Activated T-helper 9 cell treated with anti-CD3 and anti-CD28 coated beads, Interleukin-2, amount 50 U/mL, for 16 hours (primary cell): ENCODE results near the gene MYH7.

Experiments
- DNase-seq: peaks from one replicate; pipeline ENCODE4 v3.0.0-alpha.2; 2020; ENCODE audit warnings: low read depth

The MYH7 gene

DNA sequence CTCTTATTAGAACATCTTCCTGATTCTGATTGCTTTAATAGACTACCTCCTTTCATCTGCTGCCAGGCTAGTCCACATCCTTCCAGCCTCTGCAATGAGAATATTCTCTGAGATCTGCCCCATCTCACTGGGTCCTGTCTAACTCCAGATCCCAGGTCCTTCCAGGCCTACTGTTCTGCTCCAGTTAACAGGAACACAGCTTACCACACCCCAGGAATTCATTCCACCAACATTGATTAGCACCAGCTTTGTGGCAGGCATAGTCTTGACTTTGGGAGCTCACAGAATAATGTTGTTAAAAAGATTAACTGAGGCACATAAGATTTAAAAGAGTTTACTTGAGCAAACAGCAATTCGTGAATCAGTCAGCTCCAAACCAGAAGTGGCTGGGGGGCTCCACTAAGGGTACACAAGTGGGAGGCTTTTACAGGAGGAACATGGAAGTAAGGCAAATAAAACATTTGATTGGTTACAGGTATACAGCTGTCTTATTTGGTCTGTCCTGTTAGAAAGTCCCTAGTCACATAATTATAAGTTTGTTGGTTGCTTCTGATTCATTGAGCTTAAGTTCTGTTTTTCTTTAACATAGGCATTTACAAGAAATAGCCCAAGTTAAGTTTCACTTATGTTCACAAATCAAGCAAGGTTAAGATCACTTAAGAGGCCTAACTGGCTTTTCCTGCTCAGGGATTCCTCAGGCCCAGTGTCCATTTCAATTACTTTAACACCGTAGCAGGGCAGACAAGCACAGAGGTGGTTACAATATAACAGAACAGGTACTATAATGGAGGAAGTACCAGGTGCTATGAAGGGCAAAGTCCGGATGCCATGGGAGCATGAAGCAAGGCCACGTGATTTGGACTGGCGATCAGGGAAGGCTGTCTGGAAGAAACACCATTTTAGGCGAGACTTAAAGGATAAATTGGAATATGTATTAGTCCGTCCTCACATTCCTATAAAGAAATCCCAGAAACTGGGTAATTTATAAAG lies 12.2 kb upstream of the MYH7 start:
- no peak for DNase-seq

- DNase-seq: no peak
These were observed 10.9 kb upstream of the MYH7 start for GRCh38 chr14:23446291-23446851.

DNA sequence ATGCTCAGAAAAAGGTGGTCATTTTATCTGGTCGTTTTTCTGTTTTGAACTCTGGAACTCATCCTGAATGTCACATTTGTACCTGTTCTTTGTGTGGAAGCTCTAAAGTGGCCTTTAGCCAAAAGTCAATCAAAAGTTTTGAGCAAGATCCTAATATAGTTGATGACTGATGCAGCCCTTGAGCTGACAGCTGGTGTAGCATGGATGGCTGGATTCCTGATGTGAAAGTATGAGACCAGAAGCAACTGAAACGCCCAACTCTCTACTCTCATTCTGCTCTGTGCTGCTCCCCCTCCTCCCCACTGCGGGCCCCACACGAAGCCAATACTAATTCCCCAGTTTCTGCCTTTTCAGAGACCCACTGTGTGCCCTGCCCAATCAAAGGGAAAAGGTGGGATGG lies 10.3 kb upstream of the MYH7 start:
- no peak for DNase-seq

DNA sequence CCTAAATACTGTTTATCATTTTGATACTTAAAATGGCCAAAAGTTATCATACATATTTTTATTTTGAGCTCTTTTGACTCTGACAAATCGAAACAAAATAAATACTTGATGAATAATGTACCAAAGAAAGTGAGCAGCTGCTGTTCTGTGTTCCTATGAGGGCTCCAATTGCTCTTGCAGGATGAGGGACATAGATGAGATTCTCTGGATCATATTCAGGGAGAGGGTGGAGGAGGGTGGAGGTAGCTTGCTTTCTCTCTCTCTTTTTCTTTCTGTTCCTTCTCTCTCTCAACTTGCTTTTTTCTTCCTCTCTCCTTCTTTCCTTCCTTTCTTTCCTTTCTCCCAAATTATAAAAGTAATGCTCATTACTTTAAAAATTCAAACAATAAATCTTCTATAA lies 8.9 kb upstream of the MYH7 start:
- DNase-seq: no peak

- DNase-seq: no peak
These were observed 8.4 kb upstream of the MYH7 start for GRCh38 chr14:23443881-23444280.

DNA sequence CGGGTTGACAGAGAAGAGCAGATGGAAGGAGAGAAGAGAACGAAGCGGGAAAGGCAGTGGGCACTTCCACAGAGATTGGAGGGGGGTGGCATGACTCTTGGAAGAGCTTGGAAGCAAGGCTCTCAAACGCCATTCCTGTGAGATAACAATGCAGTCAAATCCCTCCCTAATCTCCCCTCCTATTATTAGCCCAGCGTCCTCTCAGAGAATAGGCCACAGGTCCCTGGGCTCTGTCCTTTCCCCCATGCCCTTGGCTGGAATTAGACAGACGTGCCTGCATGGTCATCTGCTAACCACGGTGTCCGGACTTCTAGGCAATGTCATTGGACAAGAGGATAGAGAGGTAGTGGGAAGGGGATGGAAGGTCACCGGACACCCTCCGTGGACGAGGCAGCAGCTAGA lies 8.0 kb upstream of the MYH7 start:
- no peak for DNase-seq

DNA sequence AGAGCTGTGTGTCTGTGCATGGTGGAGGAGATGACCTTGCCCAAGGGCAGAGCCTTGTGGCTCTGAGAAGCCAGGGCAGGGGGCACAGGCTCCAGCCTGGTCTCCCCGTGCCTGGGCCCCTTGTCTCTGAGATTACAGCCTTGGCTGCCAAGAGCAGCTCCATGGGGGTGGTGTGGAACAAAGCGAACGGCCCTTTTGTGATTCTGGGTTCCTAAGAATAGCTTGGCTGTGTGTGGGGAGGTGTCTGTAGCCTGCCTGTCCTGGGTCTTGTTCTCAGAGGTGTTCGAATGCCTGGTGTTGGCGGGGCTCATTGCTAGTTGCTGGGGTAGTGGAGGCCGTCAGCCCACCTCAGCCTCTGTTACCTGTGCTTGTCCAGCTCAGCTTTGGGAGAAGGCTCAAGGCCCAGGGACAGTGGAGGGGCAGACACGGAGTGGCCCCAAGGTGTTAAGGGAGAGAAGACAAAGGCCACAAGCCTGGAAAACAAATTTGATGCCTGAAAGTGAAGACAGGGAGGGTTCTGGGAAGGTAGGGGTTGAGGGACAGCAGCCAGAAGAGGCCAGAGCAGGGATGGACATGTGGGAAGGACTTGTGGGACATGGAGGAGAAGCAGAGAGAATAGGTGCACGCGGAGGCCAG lies 7.4 kb upstream of the MYH7 start:
- DNase-seq: no peak

- DNase-seq: no peak
These were observed 5.6 kb upstream of the MYH7 start for GRCh38 chr14:23441076-23441475.

DNA sequence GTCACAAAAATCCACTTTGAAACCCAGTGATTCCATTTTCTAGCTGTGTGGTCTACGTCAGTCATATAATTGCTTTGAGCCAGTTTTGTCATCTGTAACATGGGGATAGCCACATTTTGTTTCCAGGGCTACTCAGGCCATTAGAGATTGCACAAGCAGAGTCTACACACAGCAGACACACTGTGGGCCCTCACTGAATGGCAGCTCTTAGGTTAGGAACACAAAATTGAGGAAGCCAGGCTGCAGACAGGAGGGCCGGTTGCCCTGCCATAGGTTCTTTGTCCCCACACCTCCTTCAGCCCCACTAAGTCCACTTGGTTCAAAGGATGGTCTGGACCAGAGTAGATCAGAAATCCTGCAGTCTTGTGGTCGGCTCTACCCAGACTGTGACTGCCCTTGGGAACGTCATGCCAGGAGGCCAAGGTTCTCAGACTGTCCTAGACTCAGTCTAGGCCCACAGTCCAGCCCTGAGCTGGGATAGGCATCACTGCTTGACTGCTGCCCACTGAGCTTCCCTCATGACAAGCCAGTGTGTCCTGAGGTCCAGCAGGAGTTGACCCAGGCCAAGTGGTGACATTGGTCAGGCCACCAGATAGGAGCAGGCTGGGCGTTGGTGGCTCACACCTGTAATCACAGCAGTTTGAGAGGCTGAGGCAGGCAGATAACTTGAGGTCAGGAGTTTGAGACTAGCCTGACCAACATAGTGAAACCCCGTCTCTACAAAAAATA lies 3.8 kb upstream of the MYH7 start:
- DNase-seq: no peak

GRCh38 chr14:23438101-23438971 lies 2.9 kb upstream of the MYH7 start:
- no peak for DNase-seq

GRCh38 chr14:23437133-23438100 lies 2.0 kb upstream of the MYH7 start:
- DNase-seq: no peak

DNA sequence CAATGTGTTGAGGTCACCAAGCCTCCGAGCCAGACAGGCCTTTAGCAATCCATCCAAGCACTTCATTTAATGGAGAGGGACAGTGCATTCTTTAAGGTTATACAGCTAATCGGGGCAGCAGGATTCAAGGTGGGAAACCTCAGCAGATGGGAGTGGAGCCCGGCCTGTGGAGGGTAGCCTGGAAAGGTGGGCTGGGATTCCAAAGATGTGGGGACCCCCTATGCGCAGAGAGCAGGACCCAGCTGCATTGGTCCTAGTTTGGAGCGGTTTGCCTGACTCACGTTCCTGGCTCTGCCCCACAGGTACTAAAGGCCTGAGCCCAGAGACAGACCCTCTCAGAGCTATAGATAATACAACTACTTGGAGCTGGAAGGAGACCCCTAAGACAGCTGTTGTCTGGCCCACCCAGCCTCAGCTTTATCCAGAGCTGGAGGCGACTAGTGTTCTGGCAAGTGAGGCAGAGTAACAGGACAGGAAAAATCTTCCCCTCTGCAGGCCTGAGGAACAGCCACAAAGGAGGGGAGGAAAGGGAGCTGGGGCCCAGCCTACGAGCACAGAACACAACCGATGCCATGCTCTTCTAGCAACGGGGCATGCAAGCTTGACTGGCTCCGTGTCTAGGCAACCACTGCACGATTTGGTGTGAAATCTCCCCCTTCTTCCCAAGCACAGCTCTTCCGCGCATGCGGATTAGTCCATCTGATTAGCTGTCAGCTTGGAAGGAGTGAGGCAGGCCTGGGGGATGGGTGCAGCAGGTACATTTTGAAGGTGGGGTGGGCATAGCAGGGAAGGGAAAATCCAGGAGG lies 1.1 kb upstream of the MYH7 start:
- DNase-seq: no peak

DNA sequence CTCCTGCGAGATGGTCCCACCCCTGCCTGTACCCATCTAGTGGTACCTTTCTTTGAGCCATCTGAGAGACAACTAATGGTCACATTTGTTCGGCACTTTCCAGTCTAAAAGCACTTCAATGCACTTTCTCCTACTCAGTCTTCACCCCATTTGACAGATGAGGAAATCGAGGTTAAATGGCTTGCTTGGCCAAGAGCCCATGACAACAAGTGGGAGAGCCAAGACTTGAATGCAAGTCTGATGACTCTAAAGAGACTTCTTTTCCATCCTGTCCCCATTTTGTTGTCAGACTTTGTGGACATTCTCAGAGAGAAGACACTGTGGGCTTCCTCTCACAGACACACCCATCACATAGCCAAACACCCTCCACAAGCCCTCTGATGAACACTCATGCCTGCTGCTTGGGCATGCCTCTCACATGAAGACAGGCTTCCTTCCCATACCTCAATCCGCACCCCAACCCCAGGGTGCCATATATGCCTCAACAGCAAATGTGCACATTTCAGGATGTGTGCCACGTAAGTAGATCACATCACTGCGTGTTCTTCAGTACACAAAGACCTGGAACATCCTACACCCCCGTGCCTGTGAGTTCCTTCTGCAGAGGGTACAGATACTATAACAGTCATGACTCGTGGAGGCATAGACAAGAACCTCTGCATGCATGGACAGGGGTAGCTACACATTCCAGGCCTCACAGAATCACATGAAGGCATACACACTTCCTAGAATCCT lies 805 bp downstream of the MYH7 start:
- no peak for DNase-seq

DNA sequence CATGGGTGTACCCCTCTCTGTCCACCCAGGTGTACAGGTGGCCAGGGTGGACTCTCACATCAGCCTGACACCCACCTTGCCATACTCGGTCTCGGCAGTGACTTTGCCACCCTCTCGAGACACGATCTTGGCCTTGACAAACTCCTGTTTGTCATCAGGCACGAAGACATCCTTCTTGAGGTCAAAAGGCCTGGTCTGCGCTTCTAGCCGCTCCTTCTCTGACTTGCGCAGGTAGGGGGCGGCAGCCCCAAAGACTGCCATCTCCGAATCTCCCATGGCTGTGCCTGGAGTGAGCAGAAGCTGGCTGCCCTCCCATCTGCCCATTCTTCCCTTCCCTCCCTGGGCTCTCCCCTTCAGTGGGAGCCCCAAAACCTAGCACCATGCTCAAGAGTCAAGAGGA lies 2.0 kb downstream of the MYH7 start:
- DNase-seq: no peak

DNA sequence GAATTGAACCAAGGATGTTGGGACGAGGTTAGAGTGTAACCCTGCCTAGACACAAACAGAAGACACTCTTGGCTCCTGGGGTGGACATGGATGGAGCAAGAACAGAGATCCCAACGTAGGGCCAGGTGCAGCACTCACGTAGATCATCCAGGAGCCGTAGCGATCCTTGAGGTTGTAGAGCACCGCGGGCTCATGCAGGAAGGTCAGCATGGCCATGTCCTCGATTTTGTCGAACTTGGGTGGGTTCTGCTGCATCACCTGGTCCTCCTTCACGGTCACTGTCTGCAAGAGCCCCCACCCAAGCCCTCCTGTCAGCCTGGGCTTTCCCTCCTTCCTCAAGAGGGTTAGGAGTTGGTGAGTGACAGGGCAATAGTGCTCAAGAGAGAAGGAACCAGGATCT lies 2.5 kb downstream of the MYH7 start:
- DNase-seq: no peak

- DNase-seq: no peak
These were observed 3.1 kb downstream of the MYH7 start for GRCh38 chr14:23432102-23432925.

DNA sequence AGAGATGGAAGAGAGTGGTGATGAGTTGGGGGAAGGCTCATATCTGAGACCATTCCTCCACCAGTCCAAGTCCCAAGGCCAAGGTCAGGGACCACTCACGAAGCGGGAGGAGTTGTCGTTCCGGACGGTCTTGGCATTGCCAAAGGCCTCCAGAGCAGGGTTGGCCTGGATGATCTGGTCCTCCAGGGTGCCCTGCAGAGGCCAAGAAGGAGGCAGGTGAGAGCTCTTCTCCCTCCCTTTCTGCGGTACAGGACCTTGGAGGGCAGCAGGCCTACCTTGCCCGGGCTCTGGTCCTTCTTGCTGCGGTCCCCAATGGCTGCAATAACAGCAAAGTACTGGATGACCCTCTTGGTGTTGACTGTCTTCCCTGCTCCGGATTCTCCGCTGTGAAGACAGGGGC lies 4.0 kb downstream of the MYH7 start:
- no peak for DNase-seq

- DNase-seq: no peak
These were observed 4.8 kb downstream of the MYH7 start for GRCh38 chr14:23430723-23431085.
